HG03575 (cell line): ENCODE measurements around the gene ANKRD42.

Source experiments
- ATAC-seq: cut with Tn5 transposase; IDR thresholded peaks from one replicate; pipeline ENCODE4 v1.9.1; 2021; ENCODE audit not compliant: unreplicated experiment, insufficient number of reproducible peaks, low FRiP score; ENCODE audit errors: extremely low read depth

The ANKRD42 gene

DNA sequence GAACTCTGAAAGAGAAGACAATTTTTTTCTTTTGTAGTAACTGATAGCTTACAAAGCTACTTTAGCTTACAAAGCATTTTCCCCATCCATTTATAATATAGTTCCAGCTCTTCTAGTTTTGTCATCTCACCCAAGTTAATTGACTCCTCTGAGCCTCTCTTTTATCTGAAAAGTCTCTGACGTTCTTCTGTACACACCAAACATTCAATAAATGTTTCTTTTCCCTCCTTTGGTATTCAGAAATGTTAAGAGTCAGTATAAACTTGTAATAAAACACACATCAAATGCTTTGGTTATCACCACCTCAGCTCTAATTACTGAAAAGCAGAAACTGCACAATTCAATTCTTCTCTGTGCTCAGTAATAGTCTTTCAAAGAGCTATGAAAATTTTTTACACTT lies 86.7 kb downstream of the ANKRD42 start:
- no peak for ATAC-seq

DNA sequence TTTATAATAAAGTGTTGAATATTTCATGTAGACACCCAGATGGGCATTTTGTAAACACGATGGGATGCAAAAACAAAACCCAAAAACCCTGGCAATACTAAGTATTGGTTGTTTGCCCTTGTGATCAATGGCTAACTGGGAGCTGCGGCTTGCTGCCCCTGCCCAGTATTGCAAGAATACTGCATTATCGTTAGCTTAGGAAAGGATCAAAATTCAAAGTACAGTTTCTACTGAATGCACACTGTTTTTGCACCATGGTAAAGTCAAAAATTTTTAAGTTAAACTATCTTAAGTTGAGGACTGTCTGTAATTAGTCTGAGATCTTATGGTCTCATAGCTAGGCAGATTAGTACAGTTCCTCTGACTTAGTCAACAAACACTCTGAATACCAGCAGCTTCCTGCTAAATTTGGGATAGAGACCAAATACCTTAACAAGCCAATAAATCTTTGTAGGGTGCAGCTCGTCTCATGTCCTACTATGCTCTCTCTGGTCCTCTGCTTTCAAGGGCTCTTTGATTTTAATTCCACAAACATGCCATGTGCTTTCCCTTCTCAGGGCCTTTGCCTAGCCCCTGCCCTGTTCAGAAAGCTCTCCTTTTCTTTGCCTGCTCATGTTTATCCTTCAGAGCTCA lies 88.7 kb downstream of the ANKRD42 start:
- no peak for ATAC-seq

DNA sequence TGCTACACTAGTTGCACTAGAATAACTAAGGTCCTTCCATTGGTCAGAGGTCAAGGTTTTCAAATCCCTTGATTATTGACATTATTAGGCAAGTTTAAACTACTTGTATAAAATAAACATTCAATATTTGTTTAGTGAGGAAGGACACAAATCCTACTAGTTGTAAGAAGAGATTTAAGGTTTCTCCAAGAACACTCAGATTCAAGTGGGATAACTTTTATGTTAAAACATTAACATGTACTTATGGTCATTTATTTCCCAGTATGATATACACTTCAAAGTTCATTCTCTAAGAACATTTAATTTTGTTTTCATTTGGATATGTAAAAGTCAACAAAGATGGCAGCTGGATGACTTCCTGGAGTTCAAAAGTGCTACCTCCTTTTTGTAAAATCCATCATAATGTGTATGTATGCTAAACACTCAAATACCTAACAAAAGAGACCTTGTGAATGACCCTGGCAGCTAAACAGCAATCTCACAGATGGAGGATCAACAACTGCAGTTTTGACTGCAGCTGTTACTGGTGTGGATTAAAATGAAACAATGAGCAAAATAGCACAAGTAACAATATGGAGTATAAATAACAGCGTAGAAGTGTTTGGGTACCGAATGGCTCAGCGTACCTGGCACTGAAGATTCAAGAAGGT lies 91.1 kb downstream of the ANKRD42 start:
- ATAC-seq, result no peak

DNA sequence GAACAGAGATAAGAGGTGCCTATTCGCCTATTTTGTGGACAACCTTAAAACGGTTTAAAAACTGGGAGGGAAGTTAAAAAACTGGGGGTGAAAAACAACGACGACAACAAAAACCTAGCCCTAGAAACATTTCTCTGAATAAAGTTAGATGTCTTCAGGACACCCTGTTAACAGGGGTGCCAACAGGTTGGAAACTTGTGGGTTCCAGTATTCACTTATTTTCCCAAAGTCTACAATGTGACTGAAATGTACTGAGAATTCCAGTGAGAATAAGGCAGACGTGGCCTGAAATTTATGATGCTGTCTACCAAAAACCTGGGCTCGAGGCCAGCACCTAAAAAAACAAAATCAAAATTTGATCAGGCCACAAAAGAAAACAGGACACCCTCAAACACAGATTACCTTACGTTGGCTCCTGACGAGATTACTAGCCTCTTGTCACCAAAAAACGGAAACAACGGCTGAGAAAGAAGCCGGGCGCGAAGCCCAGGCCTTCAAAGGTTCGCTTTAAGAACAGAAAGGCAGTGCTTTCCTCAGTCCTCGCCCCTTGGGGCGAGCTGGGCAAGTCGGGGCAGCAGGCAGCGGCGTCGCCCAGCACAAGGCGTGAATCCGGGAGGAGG lies 91.7 kb downstream of the ANKRD42 start:
- ATAC-seq, result peak; percentile 20

DNA sequence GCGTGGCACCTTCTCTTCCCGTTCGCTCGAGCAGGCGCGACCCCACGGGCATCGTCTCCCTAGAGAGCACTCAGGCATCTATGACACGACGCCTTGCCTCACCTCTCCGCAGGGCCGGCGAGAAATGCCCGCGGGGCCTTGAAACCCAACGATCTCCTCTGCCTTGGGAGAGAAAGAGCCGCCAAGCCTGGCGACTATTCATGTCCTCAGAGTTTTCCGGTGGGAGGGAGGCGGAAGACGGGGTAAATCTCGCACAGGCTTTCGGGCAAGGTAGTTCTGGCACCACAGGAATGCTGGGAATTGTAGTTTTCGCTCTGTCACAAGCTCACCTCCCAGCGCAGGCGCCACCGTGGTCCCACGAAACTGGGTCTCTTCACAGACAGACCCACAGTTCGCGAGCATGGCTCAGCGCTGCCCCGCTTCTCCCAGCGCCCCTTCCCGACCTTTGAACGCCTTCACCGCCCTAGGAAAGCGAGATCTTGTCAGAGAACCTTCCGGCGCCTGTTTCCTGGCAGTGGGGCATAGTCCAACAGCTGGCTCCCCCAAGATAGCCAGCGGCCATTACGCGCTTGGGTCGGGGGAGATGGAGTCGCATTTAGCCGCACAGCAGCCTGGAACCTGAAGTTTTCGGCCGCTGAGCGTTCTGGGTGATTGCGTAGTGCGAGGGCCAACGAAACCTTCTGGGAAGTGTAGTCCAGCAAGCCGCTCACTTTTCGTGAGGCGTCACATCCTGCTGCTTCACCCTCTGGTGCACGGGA lies 92.4 kb downstream of the ANKRD42 start, which contains the start of gene CCDC90B:
TSS of gene CCDC90B (minus strand) at position 597 of the 758 bp plus-strand sequence. CDS start at position 202, 395 bp downstream.
- ATAC-seq, result peak; percentile 82

DNA sequence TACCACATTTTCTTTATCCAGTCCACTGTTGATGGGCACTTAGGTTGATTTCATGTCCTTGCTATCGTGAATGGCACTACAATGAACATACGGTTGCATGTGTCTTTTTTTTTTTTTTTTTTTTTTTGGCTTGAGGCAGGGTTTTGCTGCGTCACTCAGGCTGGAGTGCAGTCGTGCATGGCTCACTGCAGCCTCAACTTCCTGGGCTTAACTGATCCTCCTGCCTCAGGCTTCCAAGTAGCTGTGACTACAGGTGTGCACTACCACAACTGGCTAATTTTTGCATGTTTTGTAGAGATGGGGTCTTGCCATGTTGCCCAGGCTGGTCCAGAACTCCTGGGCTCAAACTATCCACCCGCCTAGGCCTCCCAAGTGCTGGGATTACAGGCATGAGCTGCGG lies 94.1 kb downstream of the ANKRD42 start:
- ATAC-seq, result no peak

DNA sequence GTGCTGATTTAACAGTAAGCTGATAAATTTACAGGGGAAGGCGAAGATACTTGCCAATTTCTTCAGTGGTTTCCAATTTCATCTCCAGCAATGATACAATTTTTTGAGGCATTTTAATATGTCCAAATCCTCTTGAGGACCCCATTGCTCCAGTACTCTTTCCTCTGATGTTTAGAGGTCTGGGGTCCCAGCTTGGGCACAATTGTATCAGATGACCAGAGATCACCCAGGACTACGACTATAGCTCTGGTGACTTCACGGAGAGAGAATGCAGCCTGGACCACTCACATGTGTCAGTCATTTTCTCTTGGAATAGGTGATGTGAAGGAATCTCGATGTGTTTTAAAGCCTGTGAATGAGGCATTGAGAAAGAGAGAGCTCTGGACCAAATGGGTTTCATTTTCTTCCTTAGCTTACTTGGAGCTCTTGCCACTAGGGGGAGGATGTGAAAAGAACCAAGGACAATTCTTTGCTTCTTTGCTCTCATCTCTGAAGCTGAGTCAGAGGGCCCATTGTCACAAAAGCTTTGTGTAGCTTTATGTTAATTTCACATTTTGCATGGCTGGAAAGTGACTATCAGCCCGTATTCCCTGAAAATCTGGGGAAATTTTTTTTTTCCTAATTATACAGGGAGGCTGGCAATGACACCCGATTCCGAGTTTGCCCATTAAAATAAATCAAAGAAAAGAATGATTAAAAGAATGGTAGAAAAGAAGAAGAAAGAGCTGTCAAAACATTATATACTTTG lies 99.4 kb downstream of the ANKRD42 start:
- ATAC-seq, result peak; percentile 39

DNA sequence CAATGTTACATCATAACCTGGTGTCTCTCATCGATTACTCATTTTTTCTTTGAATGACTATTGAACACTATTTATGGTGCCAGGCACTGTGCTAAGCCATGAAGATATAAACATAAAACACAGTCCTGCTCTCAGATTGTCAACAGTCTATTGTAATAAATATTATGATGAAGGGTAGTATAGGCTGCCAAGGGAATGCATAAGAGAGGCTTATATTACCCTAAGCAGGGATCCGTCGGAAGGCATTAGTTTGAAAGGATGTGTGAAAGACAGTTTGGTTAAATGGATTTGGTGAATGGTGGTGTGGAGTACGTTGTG lies 99.9 kb downstream of the ANKRD42 start:
- no peak for ATAC-seq

DNA sequence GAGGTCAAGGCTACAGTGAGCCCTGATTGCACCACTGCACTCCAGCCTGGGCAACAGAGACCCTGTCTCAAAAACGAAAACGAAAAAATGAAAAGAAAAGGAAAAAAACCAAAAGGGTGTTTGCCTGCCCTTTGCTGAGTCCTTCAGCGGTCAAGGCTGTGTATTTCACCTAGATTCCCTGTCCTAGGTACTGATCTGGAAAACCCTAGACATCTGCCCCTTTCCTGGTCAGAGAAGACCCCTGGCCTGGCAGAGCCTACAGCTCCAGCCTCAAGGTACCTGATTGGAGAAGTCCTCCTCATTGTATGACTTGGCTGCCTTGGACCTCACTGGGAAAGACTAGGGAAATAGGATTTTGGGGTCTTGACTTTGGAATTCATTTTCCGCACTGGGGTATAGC lies 100.7 kb downstream of the ANKRD42 start:
- no peak for ATAC-seq
